PC-9 (cell line): Measurements from ENCODE around the gene SMURF1.

Experiments used
- EZH2 ChIP-seq: fragments of 200-600 bp; sonication (generic); IDR thresholded peaks from 2 replicates; pipeline ENCODE4 v1.8.0; 2017; ENCODE audit warnings: antibody characterized with exemption, low read depth
- TF ChIP-seq, protein P1 (sequence below): fragments of 200-600 bp; sonication (generic); conservative IDR thresholded peaks from 2 replicates; pipeline ENCODE4 v1.6.1; 2017; ENCODE audit warnings: mixed run types, antibody characterized with exemption, mild to moderate bottlenecking, moderate library complexity

DNA sequence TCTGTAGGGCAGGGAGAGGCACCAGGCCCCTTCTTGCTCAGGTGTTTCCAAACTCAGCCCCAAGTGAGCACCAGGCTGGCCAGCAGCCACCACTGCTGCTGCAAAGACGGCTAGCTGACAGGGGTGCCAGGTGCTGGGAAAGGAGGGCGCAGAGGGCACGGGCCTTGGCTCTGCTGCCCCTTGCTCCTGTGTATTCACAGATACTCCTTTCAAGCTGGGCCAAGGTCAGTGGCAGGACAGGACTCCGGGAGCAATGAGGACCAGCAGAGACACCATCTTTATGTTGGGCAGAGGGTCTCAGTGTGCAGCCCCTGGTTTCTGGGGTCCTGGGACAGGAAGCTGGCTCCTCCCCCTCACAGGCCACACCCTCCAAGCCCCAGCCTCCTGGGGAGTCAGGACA is 110.1 kb downstream of the SMURF1 start:
- TF ChIP-seq, protein P1, sequence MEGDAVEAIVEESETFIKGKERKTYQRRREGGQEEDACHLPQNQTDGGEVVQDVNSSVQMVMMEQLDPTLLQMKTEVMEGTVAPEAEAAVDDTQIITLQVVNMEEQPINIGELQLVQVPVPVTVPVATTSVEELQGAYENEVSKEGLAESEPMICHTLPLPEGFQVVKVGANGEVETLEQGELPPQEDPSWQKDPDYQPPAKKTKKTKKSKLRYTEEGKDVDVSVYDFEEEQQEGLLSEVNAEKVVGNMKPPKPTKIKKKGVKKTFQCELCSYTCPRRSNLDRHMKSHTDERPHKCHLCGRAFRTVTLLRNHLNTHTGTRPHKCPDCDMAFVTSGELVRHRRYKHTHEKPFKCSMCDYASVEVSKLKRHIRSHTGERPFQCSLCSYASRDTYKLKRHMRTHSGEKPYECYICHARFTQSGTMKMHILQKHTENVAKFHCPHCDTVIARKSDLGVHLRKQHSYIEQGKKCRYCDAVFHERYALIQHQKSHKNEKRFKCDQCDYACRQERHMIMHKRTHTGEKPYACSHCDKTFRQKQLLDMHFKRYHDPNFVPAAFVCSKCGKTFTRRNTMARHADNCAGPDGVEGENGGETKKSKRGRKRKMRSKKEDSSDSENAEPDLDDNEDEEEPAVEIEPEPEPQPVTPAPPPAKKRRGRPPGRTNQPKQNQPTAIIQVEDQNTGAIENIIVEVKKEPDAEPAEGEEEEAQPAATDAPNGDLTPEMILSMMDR: no peak
- no peak for TF ChIP-seq EZH2
